Measurements from ENCODE around the gene NCKAP1.
"Not testable (repeated sequence)": the region's sequence is repeated elsewhere in the genome, so short reads cannot be mapped to it uniquely, and the experiment has no call there.

NCKAP1 gene

DNA sequence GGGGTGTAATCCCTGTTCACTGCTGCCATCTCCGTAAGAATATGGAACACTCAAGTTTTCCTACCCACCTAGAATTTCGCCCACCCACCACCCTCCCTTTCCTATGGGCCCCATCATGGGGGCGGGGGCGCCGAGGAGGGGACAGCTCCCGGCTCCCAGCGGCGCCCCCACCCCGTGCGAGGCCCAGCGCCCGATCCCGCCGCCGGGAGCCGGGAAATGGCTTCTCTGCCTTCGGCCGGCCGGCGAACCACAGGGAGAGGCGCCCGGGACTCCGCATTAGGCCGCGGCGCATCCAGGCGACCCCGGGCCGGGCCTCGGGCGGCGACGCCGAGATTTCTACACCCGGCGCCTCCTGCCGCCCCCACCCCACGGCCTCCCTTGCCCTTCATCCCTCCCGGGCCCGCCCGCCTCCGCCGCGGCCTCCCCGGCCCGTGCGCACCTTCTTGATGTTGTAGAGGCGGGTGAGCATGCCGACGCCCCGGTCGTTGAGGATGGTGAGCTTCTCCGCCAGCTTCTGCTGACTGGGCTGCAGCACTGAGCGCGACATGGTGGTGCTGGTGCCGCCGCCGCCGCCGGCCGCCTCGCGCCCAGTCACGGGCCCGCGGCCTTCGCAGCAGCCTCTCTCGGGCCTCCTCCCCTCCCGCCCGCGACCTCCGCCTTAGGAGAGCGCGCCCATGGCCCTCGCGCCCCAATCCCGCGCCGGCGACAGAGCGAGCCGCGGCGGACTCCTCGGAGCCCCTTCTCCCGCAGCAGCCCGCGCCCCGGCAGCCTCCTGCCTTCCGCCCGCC is 510 bp downstream of the NCKAP1 start:
- DNase-seq: peak; percentile 54

DNA sequence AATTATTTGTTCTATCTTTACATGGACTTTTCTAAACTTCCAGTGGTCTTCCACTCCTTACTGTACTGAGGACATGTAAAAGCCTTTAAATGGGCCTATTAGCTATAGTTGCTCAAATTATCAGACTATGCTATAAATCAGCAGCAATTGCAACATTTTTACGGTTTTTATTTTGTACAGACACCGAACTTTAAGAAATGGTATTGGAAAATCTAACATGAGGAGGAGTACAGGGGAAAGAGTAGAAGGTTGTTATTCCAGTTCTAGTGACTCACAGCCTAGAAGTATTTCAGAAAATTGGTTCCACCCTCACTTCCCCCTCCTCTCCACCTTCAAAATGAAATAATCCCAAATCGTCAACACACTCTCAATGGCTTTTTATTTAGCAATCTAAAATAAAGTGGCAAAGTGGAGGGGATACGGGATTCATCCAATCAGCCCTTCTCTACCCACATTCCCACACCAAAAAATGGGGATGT is 1.1 kb downstream of the NCKAP1 start:
- no peak for DNase-seq

DNA sequence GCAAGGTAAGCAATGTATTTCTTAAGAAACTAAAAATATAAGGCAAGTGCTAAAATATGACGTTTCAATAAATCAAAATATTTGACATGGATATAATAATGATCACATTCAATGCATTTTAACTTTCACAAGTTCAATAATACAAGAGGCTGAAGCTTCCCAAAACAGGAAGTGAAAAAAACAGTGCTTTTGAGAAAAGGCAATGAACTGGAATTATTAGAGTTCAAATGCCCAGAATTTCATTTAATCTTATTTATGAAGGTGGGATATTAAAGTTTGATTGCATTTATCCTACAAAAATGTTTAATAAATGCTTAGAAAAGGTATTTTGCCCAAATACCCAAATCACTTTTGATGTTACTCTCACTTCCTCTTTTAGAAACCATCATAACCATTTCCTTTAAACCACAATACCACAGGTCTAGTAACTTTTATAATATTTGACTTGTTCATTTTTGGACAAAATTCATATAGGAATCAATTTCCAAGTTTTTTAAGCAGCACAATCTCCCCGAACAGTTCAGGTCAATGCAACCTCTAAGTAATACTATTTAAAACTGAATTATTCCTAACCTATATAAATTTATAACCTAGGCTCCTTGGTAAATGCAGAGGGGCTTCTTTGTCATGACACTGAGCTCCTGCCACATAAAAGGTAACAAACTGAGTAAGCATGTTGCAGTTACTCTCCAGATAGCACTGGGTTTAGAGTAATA is 2.1 kb downstream of the NCKAP1 start:
- no peak for DNase-seq

DNA sequence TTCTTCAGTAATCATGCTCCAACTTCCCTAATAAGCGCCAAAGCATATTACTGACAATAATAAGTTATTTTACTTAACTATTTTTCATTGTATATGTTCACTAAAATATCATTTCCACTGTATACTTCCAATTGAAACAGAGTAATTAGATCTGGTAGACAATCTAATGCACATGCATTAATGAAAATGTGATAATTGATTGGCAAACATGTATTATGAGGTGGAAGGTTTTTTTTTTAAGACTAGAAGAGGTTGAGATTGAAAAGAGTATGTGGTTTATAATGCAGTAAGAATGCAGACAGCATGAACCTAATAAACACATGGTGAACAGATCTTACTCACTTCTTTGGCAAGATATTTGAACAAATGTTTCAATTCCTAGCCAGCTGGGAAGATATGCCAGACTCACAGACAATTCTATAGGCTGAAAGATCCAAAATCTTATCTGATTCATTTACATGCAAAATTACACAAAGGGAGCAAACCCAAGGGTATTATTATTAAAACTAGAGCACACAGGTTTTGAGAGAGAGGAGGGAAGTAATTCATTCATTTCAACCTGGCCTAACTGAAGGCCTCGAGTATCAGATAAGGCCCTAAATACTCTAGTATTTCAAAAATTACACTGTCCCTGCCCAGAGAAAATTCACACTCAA is 2.8 kb downstream of the NCKAP1 start:
- no peak for DNase-seq

DNA sequence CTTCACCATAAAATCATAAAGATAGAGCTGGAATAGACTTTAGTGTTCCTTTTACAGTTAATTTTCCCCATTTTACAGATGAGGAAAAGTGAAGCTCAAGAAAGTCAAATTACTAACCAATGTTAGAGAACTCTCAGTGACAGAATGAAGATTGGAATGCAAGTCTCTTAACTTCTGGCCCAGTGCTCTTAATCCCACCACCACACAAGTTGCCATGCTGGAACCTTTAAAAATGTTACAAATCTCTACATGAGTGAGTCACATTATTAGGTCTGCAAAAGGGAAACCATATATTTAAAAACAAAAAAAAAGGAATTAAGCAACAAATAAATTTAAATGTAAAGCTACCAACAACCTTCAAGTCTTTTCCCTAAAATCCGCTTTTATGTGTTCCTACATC is 3.5 kb downstream of the NCKAP1 start:
- DNase-seq: no peak

DNA sequence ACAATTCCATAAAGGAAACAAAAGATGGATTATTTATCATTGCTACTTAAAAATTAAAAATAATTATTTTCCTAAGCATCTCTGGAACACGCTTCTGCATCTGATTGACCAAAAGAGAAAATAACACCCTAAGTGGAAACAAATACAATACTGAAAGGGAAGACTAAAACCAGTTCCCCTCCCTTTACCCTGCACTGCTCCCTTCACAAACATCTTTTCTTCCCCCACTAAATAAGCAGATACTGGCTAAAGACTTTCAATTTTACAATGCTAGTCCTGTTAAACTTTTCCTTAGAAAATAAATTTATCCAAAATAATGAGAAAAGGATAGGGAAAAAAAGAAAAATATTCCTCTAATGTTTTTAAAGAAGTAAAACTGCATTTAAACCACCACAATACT is 4.3 kb downstream of the NCKAP1 start:
- DNase-seq: no peak

DNA sequence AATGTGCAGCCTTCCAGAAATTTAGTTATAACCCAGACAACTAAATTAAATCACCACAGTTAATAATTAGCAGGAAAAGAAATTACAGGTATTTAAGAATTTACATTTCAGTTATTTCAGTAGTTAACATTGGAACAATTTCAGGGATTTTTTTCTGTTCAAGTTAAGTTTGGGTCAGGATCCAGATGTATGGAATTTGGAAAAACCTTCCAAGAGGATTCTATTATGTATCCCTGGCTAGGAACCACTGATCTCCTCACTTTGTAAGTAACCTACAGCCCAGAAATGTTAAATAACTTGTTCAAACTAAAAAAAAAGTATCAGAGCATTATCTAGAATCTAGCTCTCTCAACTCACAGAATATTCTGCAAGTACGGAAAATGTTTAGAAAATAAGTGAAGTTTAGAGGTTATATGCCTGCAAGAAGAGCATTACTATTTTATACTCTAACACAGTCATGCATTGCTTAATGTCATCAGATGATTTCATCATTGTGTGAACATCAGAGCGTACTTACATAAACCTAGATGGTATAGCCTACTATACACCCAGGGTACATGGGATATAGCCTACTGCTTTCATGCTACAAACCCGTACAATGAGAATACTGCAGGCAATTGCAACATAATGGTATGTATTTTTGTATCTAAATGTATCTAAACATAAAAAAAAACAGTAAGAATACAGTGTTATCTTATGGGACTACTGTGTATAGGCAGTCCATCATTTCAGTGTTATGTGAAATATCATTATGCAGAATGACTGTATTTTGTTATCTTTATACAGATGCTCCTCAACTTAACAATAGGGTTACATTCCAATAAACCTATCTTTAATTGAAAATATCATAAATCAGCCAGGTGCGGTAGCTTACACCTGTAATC is 6.1 kb downstream of the NCKAP1 start:
- DNase-seq: no peak

DNA sequence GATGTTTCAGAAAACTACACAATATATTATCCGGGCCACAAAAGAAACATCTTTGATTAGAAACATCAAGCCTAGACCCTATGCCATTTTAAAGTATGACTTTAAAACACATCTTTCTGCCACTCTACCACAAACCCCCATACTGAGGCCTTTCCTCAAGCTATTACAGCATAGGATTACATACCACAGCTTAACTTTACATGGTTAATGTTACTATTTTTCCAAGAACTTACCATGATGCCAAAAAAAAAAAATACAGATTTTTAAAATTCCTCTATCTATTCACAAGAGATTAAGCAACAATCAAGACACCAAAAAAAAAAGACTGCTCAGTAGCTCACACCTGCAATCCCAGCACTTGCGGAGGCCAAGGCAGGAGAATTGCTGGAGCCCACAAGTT is 9.0 kb downstream of the NCKAP1 start:
- no peak for DNase-seq

DNA sequence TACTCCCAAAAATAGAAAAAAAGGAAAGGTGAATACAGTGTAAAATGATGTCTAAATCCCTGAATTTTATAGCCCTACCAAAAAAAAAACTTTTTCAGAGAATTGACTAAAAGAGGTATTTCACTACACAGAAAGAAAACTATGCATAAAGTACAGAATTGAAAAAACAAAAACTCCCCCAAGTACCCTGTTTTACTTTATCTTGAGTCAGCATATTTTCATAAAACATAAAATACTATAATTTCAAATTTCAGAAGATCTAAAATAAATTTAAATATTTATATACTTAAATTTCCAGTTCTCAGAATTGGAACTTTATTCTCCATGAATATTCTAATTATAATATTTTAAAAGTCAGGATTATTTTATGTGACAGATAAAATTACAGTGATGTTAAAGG is 10.1 kb downstream of the NCKAP1 start:
- no peak for DNase-seq

DNA sequence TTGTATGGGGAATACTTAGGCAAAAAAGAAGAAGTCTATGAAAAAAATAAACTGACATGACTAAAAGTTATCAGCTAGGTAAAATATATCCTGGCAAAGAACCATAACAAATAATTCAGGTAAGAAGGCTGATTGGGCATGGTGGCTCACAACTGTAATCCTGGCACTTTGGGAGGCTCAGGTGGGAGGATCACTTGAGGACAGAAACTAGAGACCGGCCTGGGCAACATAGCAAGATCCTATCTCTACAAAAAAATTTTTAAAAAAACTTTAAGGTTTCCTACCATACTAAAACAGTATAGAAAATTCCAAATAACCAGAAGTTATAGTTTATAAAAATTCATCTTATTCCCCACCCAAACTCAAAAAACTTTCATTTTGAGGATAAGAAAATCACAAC is 10.8 kb downstream of the NCKAP1 start:
- no peak for DNase-seq

DNA sequence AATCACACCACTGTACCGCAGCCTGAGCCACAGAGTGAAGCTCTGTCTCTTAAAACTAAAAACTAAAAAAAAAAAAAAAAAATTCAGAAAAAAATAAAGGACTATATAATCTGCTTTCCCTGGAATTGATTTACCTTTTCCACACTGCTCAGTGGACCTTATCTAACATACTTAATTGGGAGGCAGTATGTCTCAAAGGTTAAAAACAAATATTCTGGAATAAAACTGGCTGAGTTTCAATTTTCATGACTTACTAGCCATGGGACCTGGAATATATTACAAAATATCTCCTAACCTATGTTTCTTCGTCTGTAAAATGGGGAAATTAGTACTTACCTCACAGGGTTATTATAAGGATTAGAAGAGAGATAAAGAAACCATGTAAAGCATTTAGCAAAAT is 11.8 kb downstream of the NCKAP1 start:
- DNase-seq: no peak

DNA sequence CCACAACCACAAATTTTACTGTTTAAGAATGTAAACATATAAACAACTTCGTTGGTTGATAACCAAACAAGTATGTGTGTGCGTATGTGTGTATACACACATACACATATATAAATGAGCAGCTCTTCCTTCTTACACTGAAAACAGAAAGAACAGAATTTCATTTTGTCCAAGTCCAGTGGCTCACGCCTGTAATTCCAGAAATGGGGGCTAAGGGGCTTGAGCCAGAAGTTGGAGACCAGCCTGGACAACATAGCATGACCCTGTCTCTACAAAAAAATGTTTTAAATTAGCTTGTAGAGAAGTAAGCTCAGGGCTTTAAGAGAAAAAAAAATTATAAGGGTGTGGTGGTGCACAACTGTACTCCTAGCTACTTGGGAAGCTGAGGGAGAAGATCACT is 12.3 kb downstream of the NCKAP1 start:
- no peak for DNase-seq

DNA sequence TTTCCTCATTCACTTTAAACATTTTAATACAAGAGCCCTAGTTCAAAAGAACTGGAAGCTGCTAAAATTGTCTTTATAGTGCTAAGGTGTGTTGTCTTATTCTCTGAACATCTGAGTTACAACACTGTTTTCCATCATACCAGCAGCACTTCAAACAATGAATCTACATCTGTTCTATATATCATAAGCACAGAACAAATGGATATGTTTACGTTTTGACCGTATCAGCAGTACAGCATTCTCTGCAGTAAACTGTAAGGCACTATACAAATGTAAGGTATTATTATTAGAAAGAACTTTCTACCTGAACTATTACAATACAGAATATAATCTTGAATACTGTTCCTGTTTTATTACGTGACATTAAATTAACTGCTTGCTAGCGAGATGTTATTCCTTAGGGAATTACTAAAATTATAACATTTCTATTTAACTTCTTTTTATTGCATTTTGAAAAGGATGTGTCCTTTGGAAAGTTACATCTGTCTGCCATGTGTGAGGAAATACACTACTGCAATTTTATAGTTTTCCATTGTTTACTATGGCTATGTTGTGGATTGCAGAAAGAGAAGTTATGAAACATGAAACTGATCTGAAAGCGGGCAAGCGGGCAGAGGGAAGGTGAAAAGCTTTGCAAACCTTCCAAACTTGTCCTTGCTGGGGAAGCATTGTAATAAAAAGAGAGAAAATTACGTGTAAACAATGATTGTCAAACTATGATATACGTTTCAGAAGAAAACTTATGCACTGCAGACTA is 13.7 kb downstream of the NCKAP1 start:
- DNase-seq: no peak

DNA sequence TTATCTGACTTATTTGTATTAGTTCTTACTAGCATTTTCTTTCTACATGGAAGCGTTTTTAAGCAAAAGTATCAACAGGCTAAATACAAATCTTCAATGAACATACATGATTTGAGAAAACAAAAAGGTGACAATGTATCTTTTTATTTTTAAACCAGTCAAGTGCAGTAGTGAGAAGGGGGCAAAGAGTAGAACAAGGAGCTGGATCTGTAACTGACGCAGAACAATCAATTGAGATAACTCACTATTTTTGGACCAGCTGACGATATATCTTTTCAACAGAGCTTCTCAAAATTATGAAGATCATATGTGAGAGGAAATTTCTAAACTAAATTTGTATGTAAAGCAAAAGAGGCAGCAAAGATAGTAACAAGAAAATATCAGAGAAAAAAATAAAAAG is 15.5 kb downstream of the NCKAP1 start:
- no peak for DNase-seq

DNA sequence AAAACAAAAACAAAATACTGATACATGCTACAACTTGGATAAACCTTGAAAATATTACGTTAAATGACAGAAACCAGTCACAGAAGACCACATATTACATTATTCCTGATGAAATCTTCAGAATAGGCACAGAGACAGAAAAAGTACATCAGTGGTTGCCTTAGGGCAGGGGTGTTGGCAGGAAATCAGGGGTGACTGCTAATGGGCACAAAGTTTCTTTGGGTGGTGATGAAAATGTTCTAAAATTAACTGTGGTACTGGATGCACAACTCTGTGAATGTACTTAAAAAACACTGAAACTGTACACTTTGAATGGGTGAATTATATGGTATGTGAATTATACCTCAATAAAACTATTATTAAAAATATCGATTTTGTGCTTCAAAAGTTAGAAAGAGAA is 16.6 kb downstream of the NCKAP1 start:
- no peak for DNase-seq

DNA sequence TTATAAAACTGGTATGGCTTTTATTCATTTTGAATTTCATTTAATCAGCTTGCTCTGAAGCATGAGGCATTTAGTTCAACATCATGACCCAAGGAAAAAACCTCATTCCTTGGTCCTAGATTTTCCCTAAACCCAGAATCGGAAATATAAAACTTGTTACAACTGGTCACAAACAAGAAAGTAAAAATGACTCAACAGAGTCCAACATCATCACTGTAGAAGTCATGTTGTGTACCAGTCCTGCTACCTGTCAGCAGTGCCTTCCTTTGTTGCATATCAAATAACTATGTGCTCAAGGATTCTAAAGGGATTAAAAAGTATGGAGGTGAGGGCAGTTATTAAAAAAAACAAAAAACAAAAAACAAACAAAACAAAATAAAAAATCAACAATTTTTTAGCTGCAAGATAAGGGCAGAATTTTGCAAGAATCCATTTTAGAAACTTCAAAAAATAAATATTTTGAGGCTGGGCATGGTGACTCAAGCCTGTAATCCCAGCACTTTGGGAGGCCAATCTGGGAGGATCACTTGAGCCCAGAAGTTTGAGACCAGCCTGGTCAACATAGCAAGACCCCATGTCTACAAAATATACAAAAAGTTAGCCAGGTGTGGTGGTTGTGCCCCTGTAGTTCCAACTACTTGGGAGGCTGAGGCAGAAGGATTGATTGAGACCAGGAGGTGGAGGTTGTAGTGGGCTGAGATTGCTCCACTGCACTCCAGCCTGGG is 18.4 kb downstream of the NCKAP1 start:
- no peak for DNase-seq

DNA sequence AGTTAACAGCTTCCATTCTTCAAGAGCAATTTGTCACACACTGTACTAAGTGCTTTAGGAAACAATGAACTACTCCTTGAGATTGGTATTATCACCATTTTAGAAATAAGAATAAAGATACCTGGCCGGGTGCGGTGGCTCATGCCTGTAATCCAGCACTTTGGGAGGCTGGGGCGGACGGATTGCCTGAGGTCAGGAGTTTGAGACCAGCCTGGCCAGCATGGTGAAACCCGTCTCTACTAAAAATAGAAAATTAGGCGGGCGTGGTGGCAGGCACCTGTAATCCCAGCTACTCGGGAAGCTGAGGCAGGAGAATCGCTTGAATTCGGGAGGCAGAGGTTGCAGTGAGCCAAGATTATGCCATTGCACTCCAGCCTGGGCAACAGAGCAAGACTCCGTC is 20.4 kb downstream of the NCKAP1 start:
- not testable (repeated sequence) for DNase-seq

DNA sequence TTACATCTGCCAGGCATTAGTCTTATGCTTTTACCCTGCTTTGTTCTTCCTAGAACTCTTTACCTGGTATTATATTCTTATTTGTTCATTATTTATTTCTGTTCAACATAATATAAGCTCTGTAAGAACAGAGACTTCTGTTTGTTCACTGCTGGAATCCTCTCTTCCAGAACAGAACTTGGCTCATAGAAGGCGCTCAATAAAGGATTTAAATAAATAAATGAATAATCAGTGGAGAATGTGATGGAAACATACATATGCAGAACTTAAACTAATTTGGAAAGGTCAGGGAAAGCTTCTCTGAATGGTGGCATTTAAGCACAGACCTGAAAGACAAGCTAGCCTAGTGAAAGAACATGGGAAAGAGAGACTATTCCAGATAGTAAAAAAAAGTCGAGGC is 24.3 kb downstream of the NCKAP1 start:
- DNase-seq: no peak

DNA sequence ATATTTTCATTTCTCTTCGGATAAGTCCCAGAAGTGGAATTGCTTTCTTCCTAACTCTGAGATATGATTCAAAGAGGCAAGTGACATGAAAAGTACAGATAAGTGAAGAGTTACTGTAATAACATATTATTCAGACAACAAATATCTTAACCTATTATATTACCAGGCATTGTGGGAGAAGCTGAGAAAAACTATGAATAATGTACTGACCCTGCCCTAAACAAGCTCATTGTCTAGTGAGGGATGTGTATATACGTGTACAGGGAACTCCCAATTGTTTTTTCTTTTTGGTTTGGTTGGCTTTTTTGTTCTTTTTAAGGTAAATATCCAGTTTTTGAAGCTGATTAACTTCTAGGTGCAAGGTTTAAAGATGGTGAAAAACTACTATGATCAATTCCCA is 26.5 kb downstream of the NCKAP1 start:
- DNase-seq: no peak

DNA sequence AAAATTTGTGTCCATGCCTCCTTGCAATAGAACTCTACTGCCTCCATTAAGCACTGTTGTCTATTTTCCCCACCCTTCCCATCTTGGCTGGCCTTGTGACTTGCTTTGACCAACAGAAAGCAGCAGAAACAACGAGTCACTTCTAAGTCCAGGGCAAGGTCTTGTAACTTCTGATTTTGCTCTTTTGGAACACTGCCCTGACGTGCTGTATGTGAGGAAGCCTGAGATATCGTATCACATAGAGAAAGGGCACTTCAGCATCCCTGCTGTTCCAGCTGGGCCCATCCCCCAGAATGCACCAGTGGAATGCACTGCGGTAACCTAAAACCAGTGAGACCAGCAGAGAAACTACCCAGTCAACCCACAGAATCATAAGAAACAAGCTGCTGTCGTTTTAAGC is 28.1 kb downstream of the NCKAP1 start:
- no peak for DNase-seq

DNA sequence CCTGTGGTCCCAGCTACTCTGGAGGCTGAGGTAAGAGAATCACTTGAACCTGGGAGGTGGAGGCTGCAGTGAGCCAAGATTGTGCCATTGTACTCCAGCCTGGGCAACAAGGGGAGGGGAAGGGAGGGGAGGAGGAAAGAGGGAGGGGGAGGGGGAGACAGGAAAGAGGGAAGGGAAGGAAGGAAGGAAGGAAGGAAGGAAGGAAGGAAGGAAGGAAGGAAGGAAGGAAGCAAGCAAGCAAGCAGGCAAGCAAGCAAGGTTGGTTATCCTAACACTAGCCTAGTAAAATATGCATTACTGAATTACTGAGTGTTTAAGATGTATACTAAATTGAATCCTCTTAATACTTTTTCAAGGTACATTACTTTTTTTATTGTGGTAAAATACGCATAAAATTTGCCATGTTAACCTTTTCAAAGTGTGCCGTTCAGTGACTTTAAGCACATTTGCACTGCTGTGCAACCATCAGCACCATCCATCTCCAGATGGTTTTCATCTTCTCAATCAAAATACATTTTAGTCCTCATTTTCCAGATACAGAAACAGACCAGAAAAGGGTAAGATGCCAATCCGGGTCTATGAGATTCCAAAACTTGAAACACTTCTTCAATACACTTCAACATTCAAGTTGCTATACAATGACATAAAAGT is 28.9 kb downstream of the NCKAP1 start:
- no peak for DNase-seq
